ENCODE data around the gene COL18A1.
"Not testable (repeated sequence)": the region's sequence is repeated elsewhere in the genome, so short reads cannot be mapped to it uniquely, and the experiment has no call there.

COL18A1 gene

GRCh38 chr21:45441431-45442255 lies 36.7 kb downstream of the COL18A1 start:
- DNase-seq (ENCODE audit: low read depth) = no peak

GRCh38 chr21:45442276-45442675 lies 37.3 kb downstream of the COL18A1 start:
- no peak for DNase-seq (ENCODE audit: low read depth)

- DNase-seq (ENCODE audit: low read depth) = not testable (repeated sequence)
These were observed 38.0 kb downstream of the COL18A1 start for GRCh38 chr21:45442686-45443594.

GRCh38 chr21:45443595-45444181 lies 38.7 kb downstream of the COL18A1 start:
- no peak for DNase-seq (ENCODE audit: low read depth)

GRCh38 chr21:45444385-45444784 lies 39.4 kb downstream of the COL18A1 start:
- no peak for DNase-seq (ENCODE audit: low read depth)

GRCh38 chr21:45445369-45445768 lies 40.4 kb downstream of the COL18A1 start:
- DNase-seq (ENCODE audit: low read depth) = no peak

GRCh38 chr21:45447821-45448220 lies 42.9 kb downstream of the COL18A1 start:
- no peak for DNase-seq (ENCODE audit: low read depth)

GRCh38 chr21:45448283-45448809 lies 43.4 kb downstream of the COL18A1 start:
- no peak for DNase-seq (ENCODE audit: low read depth)

- no peak for DNase-seq (ENCODE audit: low read depth)
These were observed 44.1 kb downstream of the COL18A1 start for GRCh38 chr21:45448810-45449657.

GRCh38 chr21:45449658-45450422 lies 44.9 kb downstream of the COL18A1 start:
- DNase-seq (ENCODE audit: low read depth) = no peak

GRCh38 chr21:45450423-45451090 lies 45.6 kb downstream of the COL18A1 start:
- DNase-seq (ENCODE audit: low read depth) = no peak

GRCh38 chr21:45451091-45451740 lies 46.3 kb downstream of the COL18A1 start:
- DNase-seq (ENCODE audit: low read depth) = no peak

- DNase-seq (ENCODE audit: low read depth) = no peak
These were observed 46.8 kb downstream of the COL18A1 start for GRCh38 chr21:45451771-45452182.

- DNase-seq (ENCODE audit: low read depth) = no peak
These were observed 47.8 kb downstream of the COL18A1 start for GRCh38 chr21:45452696-45453307.

GRCh38 chr21:45453308-45453950 lies 48.5 kb downstream of the COL18A1 start:
- no peak for DNase-seq (ENCODE audit: low read depth)

- no peak for DNase-seq (ENCODE audit: low read depth)
These were observed 49.3 kb downstream of the COL18A1 start for GRCh38 chr21:45454060-45454925.

GRCh38 chr21:45454926-45455673 lies 50.1 kb downstream of the COL18A1 start:
- DNase-seq (ENCODE audit: low read depth) = no peak
